NCI-H2107 treated with DMSO at 0.1 percent for 48 hours (cell line): ENCODE data around the gene ACOX2.

Experiments
- DNase-seq: peaks from one replicate; lab custom pipeline; 2025; ENCODE audit not compliant: unreplicated experiment; lab: John Stamatoyannopoulos, UW

Gene ACOX2

GRCh38 chr3:58536501-58537411 is at the start of gene ACOX2:
Gene ACOX2 (minus strand): TSS chr3:58537190. CDS start chr3:58535106, 2,084 bp downstream.
- no peak for DNase-seq

- DNase-seq, result no peak
Measured at GRCh38 chr3:58585994-58586393, 49.0 kb upstream of the ACOX2 start.

DNA sequence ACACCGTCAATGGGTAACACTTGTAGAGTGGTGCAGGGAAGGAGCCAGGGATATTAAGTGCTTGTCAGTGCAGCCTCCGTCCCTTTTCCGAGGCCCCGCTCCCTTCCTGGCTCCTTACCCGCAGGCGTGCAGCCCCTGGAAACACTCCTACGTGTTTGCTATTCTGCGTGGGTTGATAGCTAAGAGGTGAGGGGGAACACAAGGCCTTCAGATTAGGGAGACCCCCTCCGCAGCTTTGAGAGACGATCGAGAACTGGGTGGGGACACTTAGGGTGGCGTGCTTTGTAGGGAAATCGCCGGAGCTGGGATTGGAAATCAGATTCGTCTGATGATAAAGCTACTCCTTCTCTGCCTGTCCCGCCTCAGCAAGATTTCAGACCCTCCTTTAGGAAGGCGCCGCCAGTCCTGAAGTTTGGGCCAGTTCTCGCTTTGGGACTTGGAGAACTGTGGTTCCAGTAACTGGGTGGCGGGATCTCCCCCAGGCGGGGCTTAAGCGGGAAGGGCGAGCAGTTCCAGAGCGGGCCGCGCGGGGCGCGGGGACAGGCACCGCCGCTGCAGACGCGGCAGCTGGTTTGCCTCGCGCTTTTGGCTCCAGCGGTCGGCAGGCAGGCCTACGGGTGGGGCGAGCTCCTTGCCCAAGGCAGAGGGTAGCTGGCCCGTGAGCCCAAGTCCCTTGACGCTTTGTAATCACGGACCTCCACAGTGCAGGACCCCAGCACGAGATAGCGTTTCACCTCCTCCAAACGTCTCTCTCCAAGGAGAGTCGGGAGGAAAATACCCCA is 48.2 kb upstream of the ACOX2 start:
- peak; percentile 37 for DNase-seq

- DNase-seq, result no peak
Measured at GRCh38 chr3:58584690-58585004, 47.7 kb upstream of the ACOX2 start.

DNA sequence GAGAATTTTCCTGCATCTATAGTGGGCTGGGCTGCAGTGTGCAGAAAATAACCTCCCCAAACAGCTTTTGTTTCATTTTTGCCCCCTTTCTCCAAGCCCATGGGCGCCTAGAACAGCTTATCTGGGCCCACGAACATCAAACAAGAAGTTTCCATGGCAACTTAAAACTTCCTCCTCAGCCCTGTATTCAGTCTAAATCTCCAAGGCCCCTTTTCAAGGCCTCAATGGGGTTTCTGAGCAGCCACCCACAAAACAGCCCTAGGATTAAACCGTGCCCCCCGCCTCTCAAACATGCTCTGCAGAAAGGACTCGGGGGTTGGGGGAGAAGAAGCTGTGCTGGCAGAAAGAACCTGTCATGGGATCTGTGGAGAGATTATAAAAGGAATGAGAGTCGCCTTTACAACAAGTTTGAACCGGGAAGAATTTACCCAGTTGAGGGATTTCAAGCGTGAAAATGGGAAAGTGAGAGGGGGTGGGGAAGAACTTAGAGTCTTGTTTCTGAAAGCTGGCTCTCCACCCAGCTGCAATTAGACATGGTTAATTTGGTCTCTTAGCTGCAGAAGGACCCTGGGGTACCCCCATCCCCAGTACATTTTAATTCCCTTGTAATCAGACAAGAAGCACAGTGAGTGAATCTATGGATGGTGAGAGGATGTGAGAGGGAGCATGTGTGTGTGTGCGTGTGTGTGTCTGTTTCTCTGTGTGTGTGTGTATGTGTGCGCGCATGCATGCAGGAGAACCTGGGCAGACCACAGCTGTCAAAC is 44.5 kb upstream of the ACOX2 start:
- peak; percentile 27 for DNase-seq

DNA sequence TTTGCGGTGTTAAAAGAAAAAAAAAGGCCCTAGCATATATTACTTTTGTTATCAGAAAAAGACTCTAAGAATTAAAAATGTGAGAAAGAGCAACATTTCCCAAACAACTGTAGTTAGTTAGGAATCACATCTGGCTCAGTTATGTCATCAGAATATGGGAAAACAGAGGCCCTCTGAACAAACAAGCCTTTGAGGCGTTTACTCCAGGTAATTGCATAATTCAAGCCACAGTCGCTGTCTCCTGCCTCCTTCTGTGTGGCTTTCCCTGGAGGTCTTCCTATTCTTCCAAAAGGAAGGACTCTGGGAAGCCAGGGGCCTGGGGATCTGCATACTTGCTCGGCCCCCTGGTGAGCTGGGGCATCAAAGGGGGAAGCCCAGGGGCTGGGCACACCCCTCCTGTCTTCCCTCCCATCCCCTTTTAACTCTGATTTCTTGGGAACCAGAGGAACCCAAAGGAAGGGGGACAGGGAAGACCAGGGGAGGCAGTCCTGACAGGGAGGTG is 43.9 kb upstream of the ACOX2 start:
- no peak for DNase-seq

DNA sequence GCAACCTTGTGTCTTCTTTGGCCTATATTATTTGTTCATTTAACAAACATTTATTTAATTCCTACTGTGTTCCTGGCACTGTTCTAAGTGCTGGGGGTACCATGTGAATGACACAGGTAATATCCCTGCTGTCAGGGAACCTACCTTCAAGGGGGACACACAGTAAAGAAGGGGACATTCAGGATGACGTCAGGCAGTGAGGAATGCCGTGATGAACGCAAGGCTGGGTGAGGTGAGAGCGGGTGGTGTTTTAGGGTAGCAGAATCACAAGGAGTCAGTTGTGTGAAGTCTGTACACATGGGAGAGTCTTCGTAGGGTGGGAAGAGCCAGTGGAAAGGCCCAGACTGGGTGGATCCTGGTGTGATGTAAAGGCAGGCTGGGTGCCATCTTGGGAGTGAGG is 41.9 kb upstream of the ACOX2 start:
- no peak for DNase-seq

DNA sequence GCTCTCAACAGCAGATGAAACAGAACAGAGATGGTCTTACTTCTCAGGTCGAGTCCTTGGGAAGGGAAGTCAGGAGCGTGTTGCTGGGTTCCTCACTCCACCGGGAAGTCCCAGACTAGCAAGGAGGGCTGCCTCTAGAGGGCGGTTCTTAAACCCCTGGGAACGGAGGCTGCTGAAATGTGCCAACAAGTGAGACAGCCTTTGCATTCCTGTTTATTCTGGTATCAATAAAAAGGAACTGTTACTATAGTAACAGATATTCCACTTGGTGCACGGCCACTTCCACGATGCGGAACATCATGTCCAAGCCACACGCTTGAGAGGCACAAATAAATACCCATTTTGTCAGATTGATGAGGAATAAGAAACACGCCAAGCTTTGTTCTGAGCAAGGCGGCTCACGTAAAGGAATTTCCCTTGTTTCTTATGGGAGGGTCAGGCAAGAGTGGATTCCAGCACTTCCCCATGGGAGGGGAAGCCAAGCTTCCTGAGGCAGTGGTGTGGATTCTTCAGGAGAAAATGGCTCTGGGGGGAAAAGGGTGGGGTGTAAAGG is 40.4 kb upstream of the ACOX2 start, which contains the start of gene FAM107A:
Gene FAM107A (minus strand): TSS at position 123 of the 553 bp plus-strand sequence. CDS start 7,531 bp downstream, outside the sequence.
- DNase-seq, result no peak

- no peak for DNase-seq
Measured at GRCh38 chr3:58576716-58577115, 39.7 kb upstream of the ACOX2 start.

- no peak for DNase-seq
Measured at GRCh38 chr3:58575971-58576652, 39.1 kb upstream of the ACOX2 start.

DNA sequence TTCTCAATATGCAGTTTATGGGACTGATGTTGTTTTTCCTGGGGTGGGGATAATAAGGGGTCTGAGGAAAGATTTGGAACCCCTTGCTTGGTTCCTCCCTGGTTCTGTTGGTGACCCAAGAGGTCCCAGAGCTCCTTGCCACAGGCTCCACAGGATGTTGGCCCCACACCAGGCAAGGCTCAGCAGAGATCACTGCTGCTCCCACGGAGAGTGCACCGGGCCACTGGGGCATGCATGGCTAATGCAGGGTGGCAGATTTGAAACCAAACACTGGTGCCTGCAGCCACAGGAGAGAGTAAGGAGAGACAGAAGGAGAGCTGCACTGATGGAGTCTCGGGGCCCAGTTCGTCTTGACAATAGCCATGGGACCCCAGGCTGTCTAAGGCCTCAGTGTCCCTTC is 37.7 kb upstream of the ACOX2 start:
- DNase-seq, result no peak

DNA sequence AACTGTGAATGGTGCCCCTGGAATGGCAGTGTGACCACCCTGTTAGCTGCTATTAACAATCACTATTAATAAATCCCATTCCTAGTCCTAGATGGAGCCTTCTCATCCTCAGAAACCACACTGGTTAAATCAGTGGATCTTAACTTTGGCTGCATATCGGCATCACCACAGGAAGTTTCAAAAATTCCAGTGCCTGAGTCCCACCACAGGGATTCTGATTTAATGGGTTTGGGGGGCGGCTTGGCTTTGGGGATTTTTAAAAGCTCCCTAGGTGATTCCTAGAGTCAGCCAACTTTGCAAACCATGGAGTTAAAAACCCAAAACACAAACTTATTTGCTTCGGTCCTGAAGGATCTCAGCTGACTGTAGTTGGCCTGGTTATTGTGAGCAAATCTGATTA is 37.1 kb upstream of the ACOX2 start:
- no peak for DNase-seq

- no peak for DNase-seq
Measured at GRCh38 chr3:58573640-58574039, 36.6 kb upstream of the ACOX2 start.

DNA sequence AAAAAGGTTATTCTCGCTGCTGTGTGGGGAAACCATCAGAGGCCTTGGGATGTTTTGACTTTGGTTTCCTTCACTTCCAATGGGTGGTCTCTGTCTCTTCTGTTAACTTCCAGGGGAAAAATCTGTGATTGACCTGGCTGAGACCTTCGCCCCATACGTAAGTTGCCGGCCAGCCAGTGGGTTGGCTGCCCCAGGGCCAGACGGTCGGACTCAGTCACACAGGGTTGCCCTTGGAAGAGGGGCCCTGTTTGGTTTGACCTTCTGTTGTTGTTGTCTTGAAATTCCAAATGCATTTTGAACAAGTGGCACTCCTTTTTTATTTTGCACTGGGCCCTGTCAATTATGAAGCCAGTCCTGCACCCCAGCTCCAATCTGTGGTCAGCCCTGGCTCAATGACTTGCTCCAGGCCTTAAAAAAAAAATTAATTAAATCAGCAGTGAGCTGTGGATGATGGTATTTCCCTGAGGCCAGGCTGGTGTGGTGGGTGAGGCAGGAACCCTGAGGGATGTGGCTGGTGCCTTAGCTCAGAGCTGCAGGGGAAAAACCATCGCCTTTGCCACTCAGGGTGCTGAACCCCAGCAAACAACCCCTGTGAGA is 35.7 kb upstream of the ACOX2 start:
- no peak for DNase-seq

DNA sequence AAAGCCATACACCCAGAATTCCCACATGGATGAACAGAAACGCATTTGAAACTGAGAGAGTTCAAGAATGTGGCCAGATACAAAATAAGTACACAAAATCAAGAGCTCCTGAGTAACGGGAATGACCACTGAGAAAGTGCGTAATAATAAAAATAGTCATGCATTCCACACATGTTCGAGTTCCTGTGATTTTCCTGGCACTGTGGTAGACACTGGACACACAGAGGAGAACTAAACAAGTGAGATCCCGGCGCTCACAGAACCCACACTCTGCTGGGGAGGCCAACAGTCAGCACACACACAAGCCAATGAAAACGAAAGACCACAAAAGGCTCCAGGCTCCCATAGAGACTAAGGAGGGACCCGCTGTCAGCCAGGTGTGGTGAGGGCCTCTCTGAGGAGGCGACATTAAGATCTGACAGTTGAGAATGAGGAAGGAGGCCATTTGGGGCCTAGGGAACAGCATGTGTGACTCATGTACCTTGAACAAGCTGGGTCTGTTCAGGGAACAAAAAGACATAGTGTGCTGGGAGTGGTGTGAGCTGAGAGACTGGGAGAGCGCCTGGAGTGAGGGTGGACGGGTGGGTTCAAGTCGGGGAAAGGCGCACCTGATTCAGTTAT is 35.1 kb upstream of the ACOX2 start:
- no peak for DNase-seq

DNA sequence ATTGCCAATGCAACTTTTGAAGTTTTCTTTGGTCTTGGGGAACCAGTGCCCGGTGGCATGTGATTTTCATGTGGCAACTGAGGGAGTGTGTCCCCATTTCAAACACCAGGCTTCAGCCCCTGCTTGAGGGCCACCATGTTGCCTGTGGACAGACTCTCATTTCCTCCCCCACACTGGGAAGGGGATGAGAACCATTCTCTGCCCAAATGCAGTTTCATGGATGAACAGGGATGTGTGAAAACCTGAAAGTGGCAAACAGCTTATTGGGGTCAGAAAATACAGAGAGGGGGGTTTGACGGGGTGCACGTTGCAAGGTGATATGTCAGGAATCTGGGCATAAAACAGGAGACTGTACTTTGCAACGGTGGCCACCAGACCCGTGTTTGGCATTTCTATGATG is 33.9 kb upstream of the ACOX2 start:
- DNase-seq, result no peak

- no peak for DNase-seq
Measured at GRCh38 chr3:58569287-58570001, 32.5 kb upstream of the ACOX2 start.

DNA sequence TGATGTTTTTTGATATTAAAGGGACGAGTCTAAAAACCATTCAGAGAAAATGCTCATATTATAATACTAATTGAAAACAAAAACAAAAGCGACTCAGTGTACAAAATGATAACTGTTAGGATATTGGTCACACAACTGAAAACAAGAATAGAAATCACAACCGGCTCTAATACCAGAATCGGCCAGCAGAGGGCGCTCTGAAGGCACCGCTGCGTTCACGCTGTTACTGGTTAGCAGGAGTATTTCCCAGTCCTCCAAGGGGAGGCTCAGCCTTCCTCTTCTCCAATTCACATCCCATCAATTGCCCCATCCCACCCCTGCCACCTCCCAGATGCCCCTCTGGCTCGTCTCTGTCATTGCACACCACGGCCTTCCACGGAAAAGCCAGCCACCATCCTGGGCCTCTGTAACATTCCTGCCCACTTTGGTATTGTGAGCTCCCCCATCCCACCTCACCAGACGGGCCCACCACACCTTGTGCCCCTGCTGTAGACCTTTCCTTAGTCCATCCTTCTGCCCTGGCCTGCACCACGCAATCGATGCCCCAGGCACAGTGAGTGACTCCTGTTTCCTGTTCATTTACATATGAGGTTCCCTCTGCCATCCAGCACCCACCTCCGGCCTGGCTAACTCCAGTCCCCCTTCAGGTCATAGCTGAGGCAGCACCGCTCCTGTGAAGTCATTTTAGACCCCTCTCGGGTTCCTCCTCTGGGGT is 31.7 kb upstream of the ACOX2 start:
- DNase-seq, result peak; percentile 27

DNA sequence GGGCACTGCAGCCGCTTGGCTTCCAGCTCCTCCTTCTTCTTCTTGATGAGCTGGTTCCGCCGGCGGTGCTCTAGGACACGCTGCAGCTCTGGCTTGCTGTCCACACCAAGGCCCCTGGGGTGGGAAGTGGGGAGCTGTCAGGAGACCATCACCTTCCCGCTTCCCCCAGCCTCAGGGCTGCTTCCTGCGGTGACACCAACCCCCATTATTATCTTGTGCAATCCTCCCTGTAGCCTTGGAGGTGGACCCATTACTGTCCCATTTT is 30.2 kb upstream of the ACOX2 start:
- no peak for DNase-seq
